ENCODE data around the gene POLQ. TPM values are rescaled to one million over a fixed set of nuclear protein-coding genes. Genes with fewer than 3 reads are reported as not detected.

POLQ gene
- total and polyA plus RNA-seq, 2 of the 4 experiments (the other 2 are of a cell fraction), result 1.8 to 5.0 TPM

DNA sequence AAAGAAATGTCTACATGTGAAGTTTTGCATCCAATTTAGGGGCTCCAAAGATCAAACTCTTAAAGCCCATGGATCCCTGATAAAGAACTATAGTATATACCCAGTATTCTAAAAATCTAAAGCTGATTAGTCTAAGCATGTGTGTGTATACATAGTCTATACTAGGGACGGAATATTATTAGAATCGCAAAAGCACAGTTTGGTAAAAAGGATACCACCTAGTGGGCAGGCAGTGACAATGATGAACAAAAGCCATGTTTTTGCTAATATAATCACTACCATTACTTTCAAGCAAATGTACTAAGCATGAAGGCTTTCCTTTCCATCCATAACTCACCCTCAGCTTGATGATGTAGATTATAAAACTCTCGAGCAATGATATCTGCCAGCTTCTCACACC is 16.5 kb downstream of the POLQ start:
- Histone ChIP-seq H3K79me1 (ENCODE audit: low read depth in 1 of 2, low read length in 2 of 2) (peaks cover 0 to 3% of the 10 kb centered on the region in 2 experiments; a peak in 1 of 4 replicates), H2BK5ac (ENCODE audit: low read depth, low read length, poor library complexity, severe bottlenecking) (no peak overlapping the region), H3K14ac (replicated peaks; ENCODE audit: low read depth, low read length) (no peak overlapping the region), H3K56ac (ENCODE audit: extremely low read depth, insufficient read depth, low read length) (no peak overlapping the region), H3K9me1 (ENCODE audit: insufficient read depth, low read length) (no peaks in the 10 kb centered on the region), H2AK9ac (replicated peaks; ENCODE audit: low read depth, low read length, poor library complexity) (no peak overlapping the region), H2BK15ac (ENCODE audit: low read depth, low read length) (no peak overlapping the region), H3K27me3 (ENCODE audit: control insufficient read depth, insufficient read depth, low read length) (no peaks in the 10 kb centered on the region), H3K4me3 (ENCODE audit: insufficient read depth, low read depth, low read length) (no peak overlapping the region), H3K27ac (ENCODE audit: insufficient read depth, low read length) (no peak overlapping the region), H3K23ac (ENCODE audit: low read depth, low read length) (no peak overlapping the region), H4K20me1 (ENCODE audit: insufficient read depth, low read length) (no peaks in the 10 kb centered on the region), H4K8ac (ENCODE audit: low read depth in 2 of 2, low read length in 2 of 2) (no peak overlapping the region), H3K4ac (ENCODE audit: low read depth, low read length) (no peak overlapping the region), H3K4me2 (ENCODE audit: low read depth, low read length) (peak overlapping the region; percentile 50; the same call in 1 of the 2 replicates), H3K18ac (ENCODE audit: low read depth, low read length) (no peak overlapping the region), H4K5ac (ENCODE audit: low read depth, low read length) (no peak overlapping the region), H4K91ac (ENCODE audit: insufficient read depth, low read depth, low read length) (no peak overlapping the region), H3K9ac (ENCODE audit: low read depth, low read length) (no peak overlapping the region), H2AK5ac (ENCODE audit: low read depth, low read length) (no peak overlapping the region), H2AFZ (replicated peaks; ENCODE audit: low read length, poor library complexity) (no peak overlapping the region), H3K36me3 (ENCODE audit: control insufficient read depth, insufficient read depth, low read length) (peaks cover 3% of the 10 kb centered on the region; the same call in 1 of the 2 replicates), H3K4me1 (ENCODE audit: control insufficient read depth, insufficient read depth, low read length) (no peaks in the 10 kb centered on the region), H2BK20ac (ENCODE audit: low read depth, low read length) (no peak overlapping the region), H3K9me3 (ENCODE audit: control insufficient read depth, insufficient read depth, low read length) (no peaks in the 10 kb centered on the region), H2BK120ac (ENCODE audit: low read depth, low read length) (no peak overlapping the region)
- dilution Hi-C loops (cut with HindIII; ENCODE audit: low sequenced_read_pairs, unreplicated experiment) (no loop called here), intact Hi-C loops (cut with micrococcal nuclease) (loop anchor here (1.0 to 2.0 kb wide), 2 partner anchors 787 to 969 kb away; partner anchors contain the start of genes GTF2E1 and RABL3), in situ Hi-C loops (cut with MboI; ENCODE audit: low sequenced_read_pairs) (no loop called here)
- TF ChIP-seq RFX5 (IDR thresholded peaks at IDR 0.05; ENCODE audit: low read depth, low read length) (no peak), RAD21 (IDR thresholded peaks at IDR 0.05; ENCODE audit: low read length) (peak; percentile 55), SMC3 (IDR thresholded peaks at IDR 0.05; ENCODE audit: low read depth, low read length) (peak; percentile 43), POLR2A (IDR thresholded peaks at IDR 0.05; ENCODE audit: low read depth, low read length) (no peak), MAFK (IDR thresholded peaks at IDR 0.05; ENCODE audit: low read depth, low read length) (no peak), CHD1 (IDR thresholded peaks at IDR 0.05; ENCODE audit: low read depth, low read length) (no peak), BHLHE40 (IDR thresholded peaks at IDR 0.05; ENCODE audit: low read depth, low read length) (no peak), RCOR1 (IDR thresholded peaks at IDR 0.05; ENCODE audit: insufficient replicate concordance, low read length) (no peak), ELK1 (IDR thresholded peaks at IDR 0.05; ENCODE audit: borderline replicate concordance, low read depth, low read length) (no peak), NFE2L2 (IDR thresholded peaks at IDR 0.05; ENCODE audit: low read depth, low read length) (no peak), CEBPB (IDR thresholded peaks at IDR 0.05; ENCODE audit: low read depth, low read length) (no peak), USF2 (IDR thresholded peaks at IDR 0.05; ENCODE audit: low read depth, low read length) (no peak), FOS (IDR thresholded peaks at IDR 0.05; ENCODE audit: low read depth, low read length) (no peak)
- TF ChIP-seq, protein P1, sequence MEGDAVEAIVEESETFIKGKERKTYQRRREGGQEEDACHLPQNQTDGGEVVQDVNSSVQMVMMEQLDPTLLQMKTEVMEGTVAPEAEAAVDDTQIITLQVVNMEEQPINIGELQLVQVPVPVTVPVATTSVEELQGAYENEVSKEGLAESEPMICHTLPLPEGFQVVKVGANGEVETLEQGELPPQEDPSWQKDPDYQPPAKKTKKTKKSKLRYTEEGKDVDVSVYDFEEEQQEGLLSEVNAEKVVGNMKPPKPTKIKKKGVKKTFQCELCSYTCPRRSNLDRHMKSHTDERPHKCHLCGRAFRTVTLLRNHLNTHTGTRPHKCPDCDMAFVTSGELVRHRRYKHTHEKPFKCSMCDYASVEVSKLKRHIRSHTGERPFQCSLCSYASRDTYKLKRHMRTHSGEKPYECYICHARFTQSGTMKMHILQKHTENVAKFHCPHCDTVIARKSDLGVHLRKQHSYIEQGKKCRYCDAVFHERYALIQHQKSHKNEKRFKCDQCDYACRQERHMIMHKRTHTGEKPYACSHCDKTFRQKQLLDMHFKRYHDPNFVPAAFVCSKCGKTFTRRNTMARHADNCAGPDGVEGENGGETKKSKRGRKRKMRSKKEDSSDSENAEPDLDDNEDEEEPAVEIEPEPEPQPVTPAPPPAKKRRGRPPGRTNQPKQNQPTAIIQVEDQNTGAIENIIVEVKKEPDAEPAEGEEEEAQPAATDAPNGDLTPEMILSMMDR (conservative IDR thresholded peaks at IDR 0.05; ENCODE audit: low read depth, low read length), result peak; percentile 60
- BruUV-seq (replicated peaks), result no TSS peak
- ChIA-PET CTCF (interaction anchor here (0.6 to 1.6 kb wide), 3 partner anchors 9 to 143 kb away, joined by 3 to 8 read pairs (median 4); no protein-coding TSS in a partner anchor), POLR2A (ENCODE audit: unreplicated experiment) (no interaction called here)
- ATAC-seq (ENCODE audit: low read depth), result peak; percentile 78
- DNase-seq, result peak; percentile 35
- WGBS, 2 experiments (ENCODE audit: extremely low coverage in 2 of 2, insufficient read length in 1 of 2), result no CpG with 5 or more reads among the region's 3 CpGs

Measured in IMR-90 (cell line).